ENCODE data around the gene SUPT7L.

The SUPT7L gene

GRCh38 chr2:27681841-27682240 lies 18.4 kb upstream of the SUPT7L start:
- no peak overlapping the region for H3K9ac ChIP-seq (ENCODE audit: low read length)
- no peaks in the 10 kb centered on the region for H3K27me3 ChIP-seq (ENCODE audit: control insufficient read depth, insufficient read depth, low read length)
- no peak overlapping the region for H3K4me3 ChIP-seq (ENCODE audit: low read length)
- H3K9me3 ChIP-seq (ENCODE audit: control insufficient read depth, low read length) = no peaks in the 10 kb centered on the region
- H3K36me3 ChIP-seq (ENCODE audit: control insufficient read depth, insufficient read depth, low read length) = no peaks in the 10 kb centered on the region
- peaks cover 7% of the 10 kb centered on the region for H3K4me1 ChIP-seq (ENCODE audit: control insufficient read depth, insufficient read depth, low read length)

- H3K27me3 ChIP-seq (ENCODE audit: control insufficient read depth, insufficient read depth, low read length) = no peaks in the 10 kb centered on the region
- peaks cover 7% of the 10 kb centered on the region for H3K4me1 ChIP-seq (ENCODE audit: control insufficient read depth, insufficient read depth, low read length)
- no peaks in the 10 kb centered on the region for H3K9me3 ChIP-seq (ENCODE audit: control insufficient read depth, low read length)
- no peaks in the 10 kb centered on the region for H3K36me3 ChIP-seq (ENCODE audit: control insufficient read depth, insufficient read depth, low read length)
- H3K9ac ChIP-seq (ENCODE audit: low read length) = no peak overlapping the region
- H3K4me3 ChIP-seq (ENCODE audit: low read length) = no peak overlapping the region
Observed at GRCh38 chr2:27680571-27680970, 17.2 kb upstream of the SUPT7L start.

- Histone ChIP-seq H3K4me3 (ENCODE audit: low read length) (no peak overlapping the region), H3K36me3 (ENCODE audit: control insufficient read depth, insufficient read depth, low read length) (no peaks in the 10 kb centered on the region), H3K9ac (ENCODE audit: low read length) (no peak overlapping the region), H3K27me3 (ENCODE audit: control insufficient read depth, insufficient read depth, low read length) (no peaks in the 10 kb centered on the region), H3K4me1 (ENCODE audit: control insufficient read depth, insufficient read depth, low read length) (no peaks in the 10 kb centered on the region), H3K9me3 (ENCODE audit: control insufficient read depth, low read length) (no peaks in the 10 kb centered on the region)
Observed at GRCh38 chr2:27672723-27673486, 9.5 kb upstream of the SUPT7L start.

GRCh38 chr2:27671235-27671634 lies 7.8 kb upstream of the SUPT7L start:
- no peaks in the 10 kb centered on the region for H3K9me3 ChIP-seq (ENCODE audit: control insufficient read depth, low read length)
- H3K4me1 ChIP-seq (ENCODE audit: control insufficient read depth, insufficient read depth, low read length) = no peaks in the 10 kb centered on the region
- H3K9ac ChIP-seq (ENCODE audit: low read length) = no peak overlapping the region
- H3K4me3 ChIP-seq (ENCODE audit: low read length) = no peak overlapping the region
- no peaks in the 10 kb centered on the region for H3K27me3 ChIP-seq (ENCODE audit: control insufficient read depth, insufficient read depth, low read length)
- no peaks in the 10 kb centered on the region for H3K36me3 ChIP-seq (ENCODE audit: control insufficient read depth, insufficient read depth, low read length)

GRCh38 chr2:27667446-27667845 lies 4.0 kb upstream of the SUPT7L start:
- H3K4me3 ChIP-seq (ENCODE audit: low read length) = no peak overlapping the region
- H3K9me3 ChIP-seq (ENCODE audit: control insufficient read depth, low read length) = no peaks in the 10 kb centered on the region
- H3K36me3 ChIP-seq (ENCODE audit: control insufficient read depth, insufficient read depth, low read length) = no peaks in the 10 kb centered on the region

GRCh38 chr2:27664622-27665363 lies 1.4 kb upstream of the SUPT7L start:
- Histone ChIP-seq H3K4me3 (ENCODE audit: low read length) (peak overlapping the region; percentile 81), H3K4me1 (ENCODE audit: control insufficient read depth, insufficient read depth, low read length) (peaks cover 9% of the 10 kb centered on the region), H3K9me3 (ENCODE audit: control insufficient read depth, low read length) (no peaks in the 10 kb centered on the region), H3K27me3 (ENCODE audit: control insufficient read depth, insufficient read depth, low read length) (no peaks in the 10 kb centered on the region), H3K9ac (ENCODE audit: low read length) (peak overlapping the region; percentile 81), H3K36me3 (ENCODE audit: control insufficient read depth, insufficient read depth, low read length) (no peaks in the 10 kb centered on the region)

More at GRCh38 chr2:27667446-27667845, 4.0 kb upstream of the SUPT7L start:
- Histone ChIP-seq H3K9ac (ENCODE audit: low read length) (no peak overlapping the region), H3K27me3 (ENCODE audit: control insufficient read depth, insufficient read depth, low read length) (no peaks in the 10 kb centered on the region), H3K4me1 (ENCODE audit: control insufficient read depth, insufficient read depth, low read length) (peaks cover 9% of the 10 kb centered on the region)

- Histone ChIP-seq H3K9ac (ENCODE audit: low read length) (peak overlapping the region; percentile 81), H3K4me3 (ENCODE audit: low read length) (peak overlapping the region; percentile 81), H3K36me3 (ENCODE audit: control insufficient read depth, insufficient read depth, low read length) (no peaks in the 10 kb centered on the region), H3K27me3 (ENCODE audit: control insufficient read depth, insufficient read depth, low read length) (no peaks in the 10 kb centered on the region), H3K4me1 (ENCODE audit: control insufficient read depth, insufficient read depth, low read length) (peaks cover 9% of the 10 kb centered on the region), H3K9me3 (ENCODE audit: control insufficient read depth, low read length) (no peaks in the 10 kb centered on the region)
Observed at GRCh38 chr2:27664154-27664574, 750 bp upstream of the SUPT7L start.

GRCh38 chr2:27661371-27661770 lies 2.0 kb downstream of the SUPT7L start:
- Histone ChIP-seq H3K27me3 (ENCODE audit: control insufficient read depth, insufficient read depth, low read length) (no peaks in the 10 kb centered on the region), H3K9me3 (ENCODE audit: control insufficient read depth, low read length) (no peaks in the 10 kb centered on the region), H3K36me3 (ENCODE audit: control insufficient read depth, insufficient read depth, low read length) (no peaks in the 10 kb centered on the region), H3K4me3 (ENCODE audit: low read length) (no peak overlapping the region), H3K9ac (ENCODE audit: low read length) (no peak overlapping the region), H3K4me1 (ENCODE audit: control insufficient read depth, insufficient read depth, low read length) (peaks cover 9% of the 10 kb centered on the region)

- peaks cover 6% of the 10 kb centered on the region for H3K36me3 ChIP-seq (ENCODE audit: control insufficient read depth, insufficient read depth, low read length)
- H3K27me3 ChIP-seq (ENCODE audit: control insufficient read depth, insufficient read depth, low read length) = no peaks in the 10 kb centered on the region
- no peaks in the 10 kb centered on the region for H3K9me3 ChIP-seq (ENCODE audit: control insufficient read depth, low read length)
- H3K9ac ChIP-seq (ENCODE audit: low read length) = no peak overlapping the region
- no peaks in the 10 kb centered on the region for H3K4me1 ChIP-seq (ENCODE audit: control insufficient read depth, insufficient read depth, low read length)
- H3K4me3 ChIP-seq (ENCODE audit: low read length) = no peak overlapping the region
Observed at GRCh38 chr2:27655155-27655951, 8.1 kb downstream of the SUPT7L start.

GRCh38 chr2:27653397-27653796 lies 10.0 kb downstream of the SUPT7L start:
- Histone ChIP-seq H3K4me3 (ENCODE audit: low read length) (no peak overlapping the region), H3K4me1 (ENCODE audit: control insufficient read depth, insufficient read depth, low read length) (no peaks in the 10 kb centered on the region), H3K9me3 (ENCODE audit: control insufficient read depth, low read length) (no peaks in the 10 kb centered on the region), H3K36me3 (ENCODE audit: control insufficient read depth, insufficient read depth, low read length) (peaks cover 6% of the 10 kb centered on the region), H3K9ac (ENCODE audit: low read length) (no peak overlapping the region), H3K27me3 (ENCODE audit: control insufficient read depth, insufficient read depth, low read length) (no peaks in the 10 kb centered on the region)

- Histone ChIP-seq H3K9ac (ENCODE audit: low read length) (no peak overlapping the region), H3K27me3 (ENCODE audit: control insufficient read depth, insufficient read depth, low read length) (no peaks in the 10 kb centered on the region), H3K36me3 (ENCODE audit: control insufficient read depth, insufficient read depth, low read length) (peaks cover 6% of the 10 kb centered on the region), H3K4me1 (ENCODE audit: control insufficient read depth, insufficient read depth, low read length) (no peaks in the 10 kb centered on the region), H3K9me3 (ENCODE audit: control insufficient read depth, low read length) (no peaks in the 10 kb centered on the region), H3K4me3 (ENCODE audit: low read length) (no peak overlapping the region)
Observed at GRCh38 chr2:27652790-27653189, 10.6 kb downstream of the SUPT7L start.

- H3K4me3 ChIP-seq (ENCODE audit: low read length) = no peak overlapping the region
- H3K4me1 ChIP-seq (ENCODE audit: control insufficient read depth, insufficient read depth, low read length) = no peaks in the 10 kb centered on the region
- H3K27me3 ChIP-seq (ENCODE audit: control insufficient read depth, insufficient read depth, low read length) = no peaks in the 10 kb centered on the region
- no peaks in the 10 kb centered on the region for H3K9me3 ChIP-seq (ENCODE audit: control insufficient read depth, low read length)
- H3K9ac ChIP-seq (ENCODE audit: low read length) = no peak overlapping the region
- H3K36me3 ChIP-seq (ENCODE audit: control insufficient read depth, insufficient read depth, low read length) = peaks cover 6% of the 10 kb centered on the region
Observed at GRCh38 chr2:27652341-27652740, 11.1 kb downstream of the SUPT7L start.

Data from mucosa of stomach (tissue), 1 donor.